ENCODE measurements around the gene KIR3DL1. TPM values are rescaled to one million over a fixed set of nuclear protein-coding genes. Genes with fewer than 3 reads are reported as not detected.

KIR3DL1 gene
- polyA plus RNA-seq, 2 of the 4 experiments (the other 2 are of a cell fraction): not detected

- no peak for TF ChIP-seq USF2 (IDR thresholded peaks at IDR 0.05)
- TF ChIP-seq KDM1A (IDR thresholded peaks at IDR 0.05; ENCODE audit: low read depth): no peak
- TF ChIP-seq HOXB13 (CRISPR knock-in tag; IDR thresholded peaks at IDR 0.05; ENCODE audit: low read depth): no peak
- no peak for TF ChIP-seq CEBPB (IDR thresholded peaks at IDR 0.05)
- TF ChIP-seq MYC (IDR thresholded peaks at IDR 0.05; ENCODE audit: borderline replicate concordance, low read length): no peak
- TF ChIP-seq MAX (IDR thresholded peaks at IDR 0.05): no peak
- no peak for TF ChIP-seq FOSB (CRISPR knock-in tag; IDR thresholded peaks at IDR 0.05)
- TF ChIP-seq ATOH8 (CRISPR knock-in tag; IDR thresholded peaks at IDR 0.05; ENCODE audit: low read depth): no peak
These were observed 24.8 kb upstream of the KIR3DL1 start (continued) for GRCh38 chr19:54791476-54791875.

- CTCF ChIA-PET: no interaction called here
- Histone ChIP-seq H3K27ac (no peak overlapping the region), H3K4me2 (peak overlapping the region; percentile 49), H3K9me3 (no peaks in the 10 kb centered on the region), H3K4me1 (no peaks in the 10 kb centered on the region), H3K4me3 (peak overlapping the region; percentile 23; the same call in 1 of the 3 replicates)
- WGBS (ENCODE audit: missing lambda C conversion rate): 13% methylated on average over 8 of the region's 8 CpGs
- POLR2A ChIA-PET: no interaction called here
- DNase-seq (ENCODE audit: low read depth in 1 of 2, low spot score in 1 of 2) (no peak), ATAC-seq (no peak), FAIRE-seq (no peak)
- TF ChIP-seq HOXA7 (CRISPR knock-in tag; IDR thresholded peaks at IDR 0.05): no peak
These were observed 23.5 kb upstream of the KIR3DL1 start for GRCh38 chr19:54792814-54793213.

DNA sequence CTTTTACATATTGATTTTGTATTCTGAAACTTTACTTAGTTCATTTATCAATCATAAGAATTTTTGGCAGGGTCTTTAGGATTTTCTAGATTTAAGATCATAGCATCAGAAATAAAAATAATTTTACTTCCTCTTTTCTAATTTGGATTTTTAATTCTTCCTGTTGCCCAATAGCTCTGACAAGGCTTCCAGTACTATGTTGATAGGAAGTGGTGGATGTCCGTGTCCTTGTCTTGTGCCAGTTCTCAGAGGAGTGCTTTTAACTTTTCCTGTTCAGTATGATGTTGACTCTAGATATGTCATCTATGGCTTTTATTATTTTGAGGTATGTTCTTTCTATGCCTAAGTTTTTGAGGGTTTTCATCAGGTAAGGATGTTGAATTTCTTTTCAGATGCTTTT is 20.5 kb upstream of the KIR3DL1 start:
- no peak overlapping the region for H3K4me2 ChIP-seq

More for the DNA sequence above, 20.5 kb upstream of the KIR3DL1 start:
- WGBS (ENCODE audit: missing lambda C conversion rate): 2% methylated on average over 1 of the region's 1 CpG
- ATAC-seq (no peak), DNase-seq (ENCODE audit: low read depth in 1 of 2, low spot score in 1 of 2) (no peak), FAIRE-seq (no peak)
- TF ChIP-seq ZFP36 (IDR thresholded peaks at IDR 0.05; ENCODE audit: borderline replicate concordance, partially characterized antibody) (no peak), ZSCAN20 (CRISPR knock-in tag; IDR thresholded peaks at IDR 0.05) (no peak), FOSB (CRISPR knock-in tag; IDR thresholded peaks at IDR 0.05) (no peak), NR3C1 (IDR thresholded peaks at IDR 0.05) (no peak), CHD4 (IDR thresholded peaks at IDR 0.05; ENCODE audit: borderline replicate concordance) (no peak), SREBF2 (IDR thresholded peaks at IDR 0.05) (no peak), NPAS2 (CRISPR knock-in tag; IDR thresholded peaks at IDR 0.05; ENCODE audit: borderline replicate concordance) (no peak), HES2 (IDR thresholded peaks at IDR 0.05) (no peak), NFE2L2 (conservative IDR thresholded peaks at IDR 0.05; ENCODE audit: low read length) (no peak), FOXS1 (CRISPR knock-in tag; IDR thresholded peaks at IDR 0.05) (no peak), EHF (CRISPR knock-in tag; IDR thresholded peaks at IDR 0.05) (no peak), BCL3 (IDR thresholded peaks at IDR 0.05) (no peak), KDM1A (IDR thresholded peaks at IDR 0.05; ENCODE audit: low read depth) (no peak), HOXB5 (CRISPR knock-in tag; IDR thresholded peaks at IDR 0.05) (no peak)
- TF ChIP-seq, protein P1, sequence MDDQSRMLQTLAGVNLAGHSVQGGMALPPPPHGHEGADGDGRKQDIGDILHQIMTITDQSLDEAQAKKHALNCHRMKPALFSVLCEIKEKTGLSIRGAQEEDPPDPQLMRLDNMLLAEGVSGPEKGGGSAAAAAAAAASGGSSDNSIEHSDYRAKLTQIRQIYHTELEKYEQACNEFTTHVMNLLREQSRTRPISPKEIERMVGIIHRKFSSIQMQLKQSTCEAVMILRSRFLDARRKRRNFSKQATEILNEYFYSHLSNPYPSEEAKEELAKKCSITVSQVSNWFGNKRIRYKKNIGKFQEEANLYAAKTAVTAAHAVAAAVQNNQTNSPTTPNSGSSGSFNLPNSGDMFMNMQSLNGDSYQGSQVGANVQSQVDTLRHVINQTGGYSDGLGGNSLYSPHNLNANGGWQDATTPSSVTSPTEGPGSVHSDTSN (IDR thresholded peaks at IDR 0.05): no peak
- TF ChIP-seq, protein P2, sequence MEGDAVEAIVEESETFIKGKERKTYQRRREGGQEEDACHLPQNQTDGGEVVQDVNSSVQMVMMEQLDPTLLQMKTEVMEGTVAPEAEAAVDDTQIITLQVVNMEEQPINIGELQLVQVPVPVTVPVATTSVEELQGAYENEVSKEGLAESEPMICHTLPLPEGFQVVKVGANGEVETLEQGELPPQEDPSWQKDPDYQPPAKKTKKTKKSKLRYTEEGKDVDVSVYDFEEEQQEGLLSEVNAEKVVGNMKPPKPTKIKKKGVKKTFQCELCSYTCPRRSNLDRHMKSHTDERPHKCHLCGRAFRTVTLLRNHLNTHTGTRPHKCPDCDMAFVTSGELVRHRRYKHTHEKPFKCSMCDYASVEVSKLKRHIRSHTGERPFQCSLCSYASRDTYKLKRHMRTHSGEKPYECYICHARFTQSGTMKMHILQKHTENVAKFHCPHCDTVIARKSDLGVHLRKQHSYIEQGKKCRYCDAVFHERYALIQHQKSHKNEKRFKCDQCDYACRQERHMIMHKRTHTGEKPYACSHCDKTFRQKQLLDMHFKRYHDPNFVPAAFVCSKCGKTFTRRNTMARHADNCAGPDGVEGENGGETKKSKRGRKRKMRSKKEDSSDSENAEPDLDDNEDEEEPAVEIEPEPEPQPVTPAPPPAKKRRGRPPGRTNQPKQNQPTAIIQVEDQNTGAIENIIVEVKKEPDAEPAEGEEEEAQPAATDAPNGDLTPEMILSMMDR (IDR thresholded peaks at IDR 0.05): no peak
- TF ChIP-seq, protein P3, sequence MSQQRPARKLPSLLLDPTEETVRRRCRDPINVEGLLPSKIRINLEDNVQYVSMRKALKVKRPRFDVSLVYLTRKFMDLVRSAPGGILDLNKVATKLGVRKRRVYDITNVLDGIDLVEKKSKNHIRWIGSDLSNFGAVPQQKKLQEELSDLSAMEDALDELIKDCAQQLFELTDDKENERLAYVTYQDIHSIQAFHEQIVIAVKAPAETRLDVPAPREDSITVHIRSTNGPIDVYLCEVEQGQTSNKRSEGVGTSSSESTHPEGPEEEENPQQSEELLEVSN (IDR thresholded peaks at IDR 0.05; ENCODE audit: borderline replicate concordance, low read depth): no peak
- TF ChIP-seq, protein P4, sequence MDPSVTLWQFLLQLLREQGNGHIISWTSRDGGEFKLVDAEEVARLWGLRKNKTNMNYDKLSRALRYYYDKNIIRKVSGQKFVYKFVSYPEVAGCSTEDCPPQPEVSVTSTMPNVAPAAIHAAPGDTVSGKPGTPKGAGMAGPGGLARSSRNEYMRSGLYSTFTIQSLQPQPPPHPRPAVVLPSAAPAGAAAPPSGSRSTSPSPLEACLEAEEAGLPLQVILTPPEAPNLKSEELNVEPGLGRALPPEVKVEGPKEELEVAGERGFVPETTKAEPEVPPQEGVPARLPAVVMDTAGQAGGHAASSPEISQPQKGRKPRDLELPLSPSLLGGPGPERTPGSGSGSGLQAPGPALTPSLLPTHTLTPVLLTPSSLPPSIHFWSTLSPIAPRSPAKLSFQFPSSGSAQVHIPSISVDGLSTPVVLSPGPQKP (IDR thresholded peaks at IDR 0.05; ENCODE audit: low read depth, low read length): no peak
- Histone ChIP-seq H3K9me3 (no peaks in the 10 kb centered on the region), H3K4me3 (no peak overlapping the region), H3K4me1 (no peaks in the 10 kb centered on the region), H3K27ac (no peak overlapping the region)
- CTCF ChIA-PET: no interaction called here
- POLR2A ChIA-PET: no interaction called here
